Left ventricle myocardium superior (tissue), 1 donor: ENCODE data around the gene ETV6. TPM values are rescaled to one million over a fixed set of nuclear protein-coding genes. Genes with fewer than 3 reads are reported as not detected.

Source experiments
- ATAC-seq: fragments of 200-7000 bp; cut with Tn5 transposase; one replicate; pipeline ENCODE4 v1.9.1; 2020; ENCODE audit warnings: mild to moderate bottlenecking, moderate library complexity
- DNase-seq: peaks from one replicate; pipeline ENCODE4 v3.0.0-alpha.2; 2020
- intact Hi-C: fragments of 100-400 bp; cut with micrococcal nuclease; formaldehyde crosslinking; loops from one replicate; pipeline ENCODE4 v1.11.0; 2022
- total RNA-seq: library from RNA; stranded (reverse); fragmentation: NEBNext Ultra II Directional; extraction: Animal tissue kit (Norgen Biotek cat#: 25700); gene quantifications from one replicate; pipeline ENCODE4 v1.2.1, GENCODE V29; 2021
- donor health status: DM: no; HTN: yes; CAD: no; lungs with severe emphysema.

ETV6 gene
- total RNA-seq, 1 donor from 2014 or later = 14.7 TPM

DNA sequence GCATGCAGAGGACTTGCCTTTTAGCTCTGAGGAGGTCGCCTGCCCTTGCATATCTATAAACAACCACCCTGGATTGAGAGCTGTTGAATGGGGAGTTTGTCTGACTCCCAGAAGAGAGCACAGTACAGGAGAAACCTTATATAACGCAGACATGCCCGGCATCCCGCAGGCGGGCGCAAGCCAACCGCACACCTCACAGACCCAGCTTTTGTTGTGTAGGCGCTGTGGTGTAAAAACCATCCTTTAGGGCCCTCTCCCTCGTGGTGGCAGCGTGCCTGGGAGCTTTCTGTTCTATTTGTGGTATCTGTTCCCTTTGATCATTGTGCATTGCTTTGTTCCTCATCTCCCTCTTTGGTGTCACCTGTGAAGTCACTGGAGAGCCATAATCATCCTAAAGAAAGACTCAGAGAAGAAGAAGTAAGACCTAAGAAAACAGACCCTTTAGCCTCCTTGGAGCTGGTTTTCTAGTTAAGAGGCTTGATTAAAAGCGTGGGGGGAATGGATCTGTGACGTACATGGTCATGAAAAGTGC is 77.7 kb downstream of the ETV6 start:
- no peak for DNase-seq
- intact Hi-C loops = no loop called here
- peak; percentile 14 for ATAC-seq

DNA sequence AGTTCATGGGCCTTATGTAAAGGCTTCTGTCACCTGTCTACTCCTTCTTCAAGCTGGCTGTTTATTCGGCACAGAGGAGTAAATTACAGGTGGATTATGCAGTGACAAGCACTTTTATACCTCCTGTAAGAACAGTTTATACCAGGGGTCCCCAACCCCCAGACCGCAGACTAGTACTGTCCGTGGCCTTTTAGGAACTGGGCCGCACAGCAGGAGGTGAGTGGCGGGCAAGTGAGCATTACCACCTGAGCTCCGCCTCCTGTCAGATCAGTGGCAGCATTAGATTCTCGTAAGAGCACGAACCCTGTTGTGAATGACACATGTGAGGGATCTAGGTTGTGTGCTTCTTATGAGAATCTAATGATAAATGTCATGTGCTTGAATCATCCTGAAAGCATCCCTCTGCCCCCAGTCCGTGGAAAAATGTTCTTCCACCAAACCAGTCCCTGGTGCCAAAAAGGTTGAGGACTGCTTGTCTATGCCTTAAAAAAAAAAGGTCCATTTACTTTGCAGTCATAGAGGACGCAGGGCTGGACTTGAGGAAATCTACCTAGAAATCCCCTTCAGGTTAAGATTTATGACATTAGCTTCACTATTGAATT is 78.8 kb downstream of the ETV6 start:
- ATAC-seq (no peak), DNase-seq (no peak)
- intact Hi-C loops = no loop called here

GRCh38 chr12:11729008-11729407 is 79.5 kb downstream of the ETV6 start:
- ATAC-seq = no peak
- DNase-seq = no peak
- intact Hi-C loops = no loop called here

DNA sequence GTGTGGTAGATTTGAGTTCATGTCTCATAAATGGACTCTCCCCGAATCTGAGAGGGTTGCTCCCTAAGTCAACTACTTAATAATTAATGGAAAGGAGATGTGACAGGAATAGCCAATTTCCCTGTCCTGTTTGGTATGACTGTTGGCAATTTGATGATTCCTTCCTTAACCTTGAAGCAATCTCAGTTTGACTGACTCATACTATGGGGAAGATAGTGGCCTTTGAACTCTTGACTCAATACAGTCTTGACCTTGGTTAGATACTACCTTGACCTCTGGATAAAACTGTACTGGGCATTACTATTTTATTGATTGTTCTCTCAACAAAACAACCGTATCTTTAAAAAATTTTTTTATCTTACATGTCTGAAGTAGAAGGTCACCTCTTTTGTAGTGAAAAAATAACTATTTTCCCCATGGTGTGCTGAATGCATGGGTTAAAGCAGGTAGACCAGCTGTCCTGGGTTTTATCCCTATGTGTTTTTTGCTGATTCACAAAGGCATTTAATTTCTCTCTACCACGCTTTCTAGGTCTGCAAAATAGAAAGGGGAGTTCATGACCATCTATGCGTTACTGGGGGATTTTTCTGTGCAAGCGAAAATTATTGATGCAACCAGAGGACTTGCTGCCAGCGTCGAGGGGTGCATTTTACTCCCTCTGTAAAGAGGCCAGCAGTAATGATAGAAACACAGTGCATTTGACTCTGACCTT is 80.1 kb downstream of the ETV6 start:
- no peak for ATAC-seq

DNA sequence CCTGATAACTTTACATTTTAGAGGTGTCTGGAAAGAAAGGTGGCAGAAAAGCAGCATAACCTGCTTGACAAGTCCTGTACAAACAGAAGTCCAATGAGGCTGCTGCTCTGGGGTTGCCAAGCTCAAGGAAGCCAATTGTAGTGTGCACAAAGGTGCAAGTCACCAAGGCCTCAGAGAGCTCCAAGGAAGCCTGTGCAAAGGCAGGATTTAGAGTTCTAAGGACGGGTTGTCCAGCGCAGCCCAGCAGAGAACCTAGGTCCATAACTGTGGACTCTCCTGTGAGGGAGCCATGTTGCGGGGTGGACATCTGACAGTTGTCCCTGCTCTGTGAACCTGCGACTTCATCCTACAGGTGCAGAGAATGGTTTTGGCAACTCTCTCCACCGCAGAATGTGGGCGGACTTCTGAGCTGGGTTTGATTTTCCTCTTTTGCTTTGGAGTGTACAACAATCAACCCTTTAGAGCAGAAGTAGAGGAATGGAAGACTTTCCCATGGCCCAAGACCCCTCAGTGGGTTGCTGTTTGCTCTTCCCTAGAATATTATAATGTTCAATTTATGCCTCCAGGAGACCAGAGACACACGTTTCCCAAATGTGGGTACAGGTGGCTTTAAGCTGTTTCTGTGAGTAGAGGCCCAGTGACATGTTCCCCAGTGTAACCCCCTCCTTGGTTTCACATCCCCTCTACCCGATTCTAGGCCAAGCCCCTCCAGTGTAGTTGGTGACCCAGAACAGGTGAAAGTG is 81.0 kb downstream of the ETV6 start:
- intact Hi-C loops = no loop called here
- ATAC-seq = no peak
- no peak for DNase-seq

More for the DNA sequence above, 80.1 kb downstream of the ETV6 start:
- DNase-seq = no peak
- intact Hi-C loops = no loop called here

DNA sequence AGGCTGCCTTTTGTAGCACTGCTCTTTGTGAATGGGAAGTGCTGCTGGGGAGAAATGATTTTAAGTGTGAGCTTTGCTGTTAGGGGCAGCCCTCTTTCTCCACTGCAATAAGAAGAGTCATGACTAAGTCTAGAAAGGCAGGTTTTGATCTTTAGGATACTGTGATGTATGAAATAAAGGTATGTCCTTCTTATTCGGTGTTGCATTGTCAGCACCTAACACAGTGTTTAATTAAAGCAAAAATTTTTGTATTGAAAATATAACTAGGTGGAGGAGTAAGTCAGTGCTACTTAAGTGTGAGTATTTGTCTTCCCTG is 81.5 kb downstream of the ETV6 start:
- no peak for DNase-seq
- intact Hi-C loops = no loop called here
- no peak for ATAC-seq

- ATAC-seq = no peak
- DNase-seq = no peak
- intact Hi-C loops = no loop called here
Measured at GRCh38 chr12:11731455-11731854, 82.0 kb downstream of the ETV6 start.

GRCh38 chr12:11732023-11732422 is 82.5 kb downstream of the ETV6 start:
- no peak for DNase-seq
- intact Hi-C loops = no loop called here
- no peak for ATAC-seq

DNA sequence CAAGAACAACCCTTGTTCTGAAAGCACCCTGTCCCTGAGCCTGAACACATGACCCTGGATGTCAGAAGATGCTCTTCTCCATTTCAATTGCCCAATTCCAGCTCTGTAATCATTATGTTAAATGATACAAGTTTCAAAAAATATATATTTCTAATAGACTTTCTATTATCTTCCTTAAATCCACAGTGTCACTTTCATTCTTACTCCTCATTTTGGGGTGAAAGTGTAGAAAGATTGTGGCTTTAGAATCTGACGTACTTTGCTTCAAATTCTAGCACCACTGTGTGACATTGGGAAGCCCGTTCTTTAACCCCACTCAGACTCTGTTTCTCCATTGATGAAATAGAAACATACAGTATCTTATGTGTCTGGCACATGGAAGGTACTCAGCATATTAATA is 83.2 kb downstream of the ETV6 start:
- no peak for DNase-seq
- no peak for ATAC-seq
- intact Hi-C loops = no loop called here

DNA sequence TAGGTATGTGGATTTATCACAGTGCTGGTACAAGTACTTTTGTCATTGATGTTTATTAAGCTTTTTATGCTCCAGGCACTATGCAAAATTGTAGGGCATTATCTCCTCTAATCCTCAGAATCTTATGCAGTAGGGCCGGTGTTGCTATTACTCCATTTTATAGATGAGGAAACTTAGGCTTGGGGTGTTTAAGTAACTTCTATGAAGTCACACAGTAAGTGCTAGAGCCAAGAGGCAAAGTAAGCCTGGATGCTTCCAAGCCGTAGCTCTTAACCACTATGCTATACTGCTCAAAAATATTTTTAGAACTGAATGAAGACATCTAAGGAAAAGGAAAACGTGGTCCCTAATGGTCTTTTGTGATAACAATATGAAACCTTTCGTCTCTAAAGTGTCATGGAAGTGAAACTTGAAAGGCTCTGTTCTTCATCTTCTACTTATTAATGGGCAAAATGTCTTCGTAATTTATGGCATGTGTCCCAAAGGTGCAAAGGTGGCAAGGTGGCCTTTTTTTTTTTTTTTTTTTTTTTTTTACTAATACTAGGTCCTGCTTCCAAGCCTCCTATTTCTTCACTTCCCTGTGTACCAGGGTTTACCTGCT is 85.2 kb downstream of the ETV6 start:
- intact Hi-C loops = no loop called here

GRCh38 chr12:11738450-11738849 is 89.0 kb downstream of the ETV6 start:
- ATAC-seq (peak; percentile 24), DNase-seq (no peak)
- intact Hi-C loops = no loop called here

More for the DNA sequence above, 85.2 kb downstream of the ETV6 start:
- no peak for ATAC-seq
- DNase-seq = no peak

DNA sequence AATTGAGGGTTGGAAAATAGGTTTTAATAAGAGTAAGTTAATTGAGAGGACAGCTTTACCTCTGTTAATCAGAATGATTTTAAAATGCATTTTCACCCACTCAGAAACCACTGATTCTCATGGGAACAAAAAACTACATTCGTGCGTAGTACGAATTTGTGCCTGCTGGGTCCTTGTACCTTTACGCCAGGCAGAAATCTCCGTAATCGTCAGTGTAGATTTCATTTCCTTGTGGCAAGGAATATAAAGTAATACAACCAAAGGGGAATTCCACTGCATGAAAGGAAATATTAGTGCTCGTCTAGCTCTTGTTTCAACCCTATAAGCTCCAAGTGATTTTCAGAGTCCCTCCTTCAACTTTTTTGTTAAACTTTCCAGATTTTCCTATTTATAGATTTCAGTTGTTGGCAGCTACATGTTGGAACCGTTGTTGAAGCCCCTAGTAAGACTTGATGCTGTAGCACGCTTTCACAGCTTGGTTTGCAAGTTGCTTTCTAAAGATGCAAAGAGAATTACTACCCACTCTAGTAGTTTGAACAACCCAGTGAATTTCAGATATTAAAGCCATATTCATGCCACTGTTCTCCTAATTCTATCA is 90.6 kb downstream of the ETV6 start:
- ATAC-seq = no peak
- DNase-seq = no peak
- intact Hi-C loops = no loop called here

DNA sequence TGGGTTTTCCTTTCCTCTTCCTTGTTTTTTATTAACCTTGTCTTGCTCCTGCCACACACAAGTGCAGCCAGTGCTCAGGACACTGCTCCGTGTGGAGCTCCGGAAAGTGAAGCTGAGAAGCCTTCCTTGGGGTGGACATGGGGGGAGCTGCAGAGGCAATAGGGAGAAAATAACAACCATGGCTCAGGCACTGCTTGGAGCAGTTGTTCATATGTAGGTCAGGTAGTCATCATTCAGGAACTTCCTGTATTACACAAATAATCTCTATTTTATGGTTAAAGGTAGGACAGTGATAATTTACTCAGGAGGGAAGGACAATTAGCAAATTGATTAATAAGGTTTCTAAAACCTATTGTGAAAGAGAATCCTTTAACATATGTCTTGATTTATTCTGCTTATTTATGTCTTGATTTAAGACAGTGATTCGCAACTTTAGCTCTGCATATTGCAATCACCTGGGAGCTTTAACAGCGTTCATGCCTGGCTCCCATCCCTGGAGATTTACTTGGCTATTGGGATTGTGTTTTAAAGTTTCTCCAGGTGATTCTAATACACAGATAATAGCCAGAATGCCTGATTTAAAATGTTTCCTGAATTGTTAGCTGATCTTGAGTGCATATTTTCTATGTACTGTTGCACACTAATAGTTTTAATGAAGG is 92.1 kb downstream of the ETV6 start:
- intact Hi-C loops = no loop called here
- DNase-seq (no peak), ATAC-seq (no peak)

DNA sequence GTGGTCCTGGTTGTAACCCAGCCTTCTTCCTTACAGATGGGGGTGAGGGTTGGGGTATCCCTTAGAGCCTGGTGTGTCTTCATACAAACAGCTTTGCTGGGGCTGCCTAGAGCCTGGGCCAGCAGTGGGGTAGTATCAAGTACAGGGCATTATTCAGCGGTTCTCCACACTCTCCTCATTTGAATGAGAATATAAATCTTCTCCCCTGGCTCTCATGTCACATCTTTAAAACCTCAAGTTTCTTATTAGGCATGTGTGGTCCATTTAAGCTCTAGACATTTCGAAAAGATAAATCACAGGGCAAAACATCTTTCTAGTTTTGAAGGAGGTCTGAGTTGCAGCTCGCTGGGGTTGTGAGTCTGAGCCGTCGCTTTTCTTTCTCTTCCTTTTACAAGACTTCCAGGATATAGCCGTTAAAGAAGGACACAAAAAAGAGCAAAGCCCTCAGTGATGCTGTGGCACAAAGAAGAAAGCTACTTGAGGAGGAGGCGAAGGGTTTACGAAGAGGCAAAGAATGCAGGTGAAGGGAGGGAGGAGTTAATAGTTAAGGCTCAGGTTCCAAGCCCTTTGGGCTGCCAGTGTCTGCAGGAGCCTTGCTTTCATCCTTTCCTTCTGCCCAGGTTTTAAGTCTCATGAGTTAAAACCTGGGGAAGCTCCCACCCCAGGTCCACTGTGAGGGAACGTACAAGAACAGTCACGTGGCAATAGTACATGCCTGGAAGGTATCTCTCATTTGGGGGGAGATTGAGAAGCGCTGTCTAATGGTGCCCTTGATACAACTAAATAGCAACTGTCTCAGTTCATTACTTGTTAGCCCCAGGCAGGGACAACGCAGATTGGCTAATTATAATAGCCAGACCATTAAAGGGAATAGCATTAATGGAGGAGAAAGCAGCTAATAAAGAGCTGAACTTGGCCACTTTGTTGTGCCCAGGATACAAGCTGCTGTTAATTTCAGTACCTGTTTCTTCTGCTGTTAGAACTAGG is 94.2 kb downstream of the ETV6 start:
- intact Hi-C loops = no loop called here
- ATAC-seq (no peak), DNase-seq (no peak)

- DNase-seq (no peak), ATAC-seq (no peak)
- intact Hi-C loops = no loop called here
Measured at GRCh38 chr12:11744410-11744801, 94.9 kb downstream of the ETV6 start.

- no peak for DNase-seq
- ATAC-seq = no peak
- intact Hi-C loops = no loop called here
Measured at GRCh38 chr12:11745113-11745512, 95.6 kb downstream of the ETV6 start.

- intact Hi-C loops = no loop called here
- DNase-seq (no peak), ATAC-seq (no peak)
Measured at GRCh38 chr12:11746024-11746771, 96.7 kb downstream of the ETV6 start.
